Stimulated activated CD8-positive, alpha-beta memory T cell treated with anti-CD3 and anti-CD28 coated beads, Interleukin-15, amount 100 ng/mL, for 24 hours (primary cell): ENCODE data around the gene CXorf51A.
"Not testable (repeated sequence)": the region's sequence is repeated elsewhere in the genome, so short reads cannot be mapped to it uniquely, and the experiment has no call there.

Experiments
- DNase-seq: peaks from one replicate; pipeline ENCODE4 v3.0.0-alpha.2; 2020; ENCODE audit warnings: low read depth

The CXorf51A gene

GRCh38 chrX:146814644-146815043 lies at the start of gene CXorf51A:
Gene CXorf51A, minus strand, starts transcription at chrX:146814744. Its CDS starts 21 bp downstream, at chrX:146814723.
- not testable (repeated sequence) for DNase-seq

DNA sequence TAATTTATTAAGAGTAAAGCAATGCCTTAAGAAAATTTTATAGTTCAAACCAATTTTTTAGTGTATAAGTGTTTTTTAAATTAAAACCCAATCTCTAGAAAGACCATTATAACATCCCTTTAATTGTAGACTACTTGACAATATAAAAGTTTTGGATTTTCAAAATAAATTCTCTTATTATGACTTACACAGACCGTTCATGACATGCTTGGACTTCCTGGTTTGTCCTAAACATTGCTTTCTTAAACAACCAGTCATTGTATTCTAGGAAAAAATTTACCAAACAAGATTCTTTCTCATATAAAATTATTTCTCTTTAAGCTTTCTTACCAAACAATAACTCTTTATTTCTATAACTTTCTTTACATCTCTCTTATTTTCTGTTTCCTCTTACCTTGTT lies 49.0 kb upstream of the CXorf51A start:
- no peak for DNase-seq

DNA sequence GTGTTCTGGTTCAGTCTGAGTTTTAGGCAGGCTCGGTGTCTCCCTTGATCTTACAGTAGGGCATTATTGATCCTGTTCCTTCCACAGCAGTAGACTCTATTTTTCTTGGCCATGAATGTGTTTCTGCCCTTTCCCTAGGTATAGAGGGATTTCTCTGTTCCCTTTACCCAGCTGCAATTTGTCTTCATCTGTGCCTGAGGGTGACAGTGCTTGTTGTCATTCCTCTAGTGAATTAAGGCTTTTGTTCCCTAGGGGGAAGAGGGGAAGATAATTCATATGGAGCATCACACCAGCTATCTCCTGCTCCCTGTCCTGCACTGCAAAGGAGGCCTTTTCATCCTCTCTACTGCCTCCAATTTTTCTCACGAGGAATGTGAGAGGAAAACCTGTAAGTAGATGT lies 39.7 kb upstream of the CXorf51A start:
- no peak for DNase-seq

DNA sequence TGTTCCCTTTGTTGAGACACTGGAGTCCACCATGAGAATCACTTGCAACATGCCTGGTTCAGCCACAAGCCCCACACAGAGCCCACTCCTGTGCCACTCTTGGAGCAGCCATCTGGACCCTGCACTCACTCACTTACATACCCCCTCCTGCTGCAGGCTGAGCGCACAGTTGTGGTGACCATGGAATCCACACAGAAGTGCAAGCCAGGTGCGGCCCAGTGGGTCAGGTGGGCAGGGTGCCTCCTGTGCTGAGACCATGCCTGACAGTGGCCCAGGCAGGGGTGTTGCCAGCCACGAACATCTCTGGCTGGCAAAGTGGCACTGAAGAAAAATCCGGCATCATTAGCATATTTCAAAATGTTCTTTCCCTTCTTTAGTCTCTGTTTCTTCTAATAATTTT lies 17.4 kb upstream of the CXorf51A start:
- no peak for DNase-seq

- not testable (repeated sequence) for DNase-seq
These were observed 5.1 kb downstream of the CXorf51A start, which contains the start of gene CXorf51B for GRCh38 chrX:146809471-146809870. Gene CXorf51B, plus strand, starts transcription at chrX:146809771. Its CDS starts 21 bp downstream, at chrX:146809792.
